HK-2 (cell line): ENCODE data around the gene IPMK.

Experiments
- DNase-seq: peaks from one replicate; pipeline ENCODE4 v3.0.0-alpha.2; 2018; ENCODE audit not compliant: unreplicated experiment

The IPMK gene

DNA sequence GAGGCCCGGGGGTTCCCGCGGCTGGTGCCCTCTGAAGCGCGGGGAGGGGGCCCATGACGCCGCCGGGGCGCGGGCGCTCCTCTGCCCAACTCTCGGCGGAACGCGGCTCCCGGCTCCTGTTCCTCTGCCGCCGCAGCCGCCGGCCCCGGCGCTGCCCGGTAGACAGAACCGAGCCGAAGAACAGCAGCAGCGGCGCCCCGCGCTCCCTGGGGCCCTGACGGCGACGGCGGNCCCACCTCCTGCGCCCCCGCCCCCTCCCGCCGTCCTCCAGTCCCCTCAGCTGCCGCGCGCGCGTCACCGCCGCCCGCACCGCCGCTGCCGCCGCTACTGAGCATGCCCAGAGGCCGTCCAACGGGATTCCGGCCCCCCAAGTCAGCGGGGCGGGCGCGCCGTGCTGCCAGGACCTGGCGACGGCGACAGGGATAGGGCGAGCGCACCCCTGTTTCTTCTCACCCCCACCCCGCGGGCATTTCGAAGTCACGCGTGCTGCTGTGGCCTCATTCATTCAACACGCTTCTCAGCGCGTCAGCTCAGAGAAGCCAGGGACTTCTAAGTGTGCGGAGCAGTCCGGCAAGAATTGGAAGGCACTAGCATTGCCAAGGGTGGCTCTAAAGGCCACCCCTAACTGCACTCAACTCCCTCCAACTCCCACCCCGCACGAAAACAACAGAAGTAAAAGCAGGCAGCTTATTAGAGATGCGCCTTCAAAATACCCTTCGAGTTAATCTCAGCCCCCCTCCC, at the start of gene IPMK:
IPMK (minus strand) TSS at position 182 of the 741 bp plus-strand sequence. CDS start 283 bp downstream, outside the sequence.
- peak; percentile 96 for DNase-seq

DNA sequence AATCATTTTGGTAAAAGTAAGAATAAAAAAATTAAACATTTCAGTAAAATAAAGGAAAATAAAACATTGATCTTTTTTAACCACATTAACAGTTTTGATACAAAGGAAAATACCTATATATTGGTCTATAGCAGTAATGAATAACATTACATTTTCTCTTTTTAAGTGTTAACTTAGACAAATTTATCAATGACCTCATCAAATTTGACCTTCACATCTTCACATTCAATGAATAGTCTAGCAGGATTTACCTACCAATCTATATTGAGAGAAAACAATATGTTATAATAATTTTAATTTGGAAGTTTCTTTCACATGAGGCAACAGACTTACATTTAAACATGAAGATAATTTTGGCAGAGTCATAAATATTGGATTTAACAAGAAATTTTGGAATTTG, 49.2 kb upstream of the IPMK start:
- DNase-seq, result no peak

DNA sequence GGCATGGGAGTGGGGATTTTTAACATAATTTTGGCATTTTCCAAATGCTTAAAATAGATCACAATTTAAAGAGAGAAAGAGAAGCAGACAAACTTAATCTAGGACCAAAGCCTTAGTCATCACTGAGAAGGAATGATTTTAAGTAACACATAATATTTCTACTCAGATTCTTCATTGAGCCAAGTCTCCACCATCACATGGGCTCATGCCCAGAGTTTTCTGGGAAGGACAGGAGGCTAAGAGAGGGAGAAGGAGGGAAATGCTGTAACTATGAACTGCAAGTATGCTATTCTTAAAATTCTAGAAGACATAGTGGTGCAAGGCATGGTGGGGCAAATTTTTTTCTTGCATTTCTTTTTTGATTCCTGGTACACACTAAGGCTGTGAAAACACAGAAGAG, 43.3 kb upstream of the IPMK start:
- DNase-seq, result no peak

DNA sequence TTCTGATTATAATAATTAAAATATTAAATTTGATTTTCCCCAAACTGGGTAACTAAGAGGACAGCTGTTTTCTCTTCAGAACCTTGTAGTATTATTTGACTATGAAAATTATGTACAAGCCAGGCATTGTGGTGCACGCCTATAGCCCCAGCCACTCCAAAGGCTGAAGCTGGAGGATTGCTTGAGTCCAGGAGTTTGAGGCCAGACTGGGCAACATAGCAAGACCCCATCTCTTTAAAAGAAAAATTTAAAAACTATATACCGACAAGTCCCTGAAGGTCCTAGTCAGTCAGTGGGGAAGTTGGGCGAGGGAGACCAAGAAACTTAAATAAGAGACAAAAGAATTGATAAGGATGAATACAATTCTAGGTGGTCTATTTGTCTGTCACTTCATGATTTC, 40.0 kb upstream of the IPMK start:
- no peak for DNase-seq

DNA sequence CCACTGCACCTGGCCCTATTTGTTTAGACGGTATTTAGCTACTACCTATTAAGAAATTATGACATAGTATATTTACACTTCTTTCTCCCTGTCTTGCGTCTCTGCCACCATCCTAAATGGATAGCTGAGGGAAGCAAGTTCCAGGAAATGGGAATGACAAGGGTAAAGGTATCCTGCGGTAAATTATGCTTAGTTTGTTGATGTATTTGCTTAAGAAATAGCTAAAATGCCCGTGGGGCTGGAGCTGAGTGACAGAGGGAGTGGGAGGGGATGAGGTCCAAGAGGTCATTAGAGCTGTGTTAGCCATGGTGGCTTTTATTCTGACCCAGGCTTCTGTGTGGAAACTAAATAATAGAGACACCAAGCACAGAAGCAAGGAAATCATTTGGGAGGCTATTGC, 38.1 kb upstream of the IPMK start:
- no peak for DNase-seq

DNA sequence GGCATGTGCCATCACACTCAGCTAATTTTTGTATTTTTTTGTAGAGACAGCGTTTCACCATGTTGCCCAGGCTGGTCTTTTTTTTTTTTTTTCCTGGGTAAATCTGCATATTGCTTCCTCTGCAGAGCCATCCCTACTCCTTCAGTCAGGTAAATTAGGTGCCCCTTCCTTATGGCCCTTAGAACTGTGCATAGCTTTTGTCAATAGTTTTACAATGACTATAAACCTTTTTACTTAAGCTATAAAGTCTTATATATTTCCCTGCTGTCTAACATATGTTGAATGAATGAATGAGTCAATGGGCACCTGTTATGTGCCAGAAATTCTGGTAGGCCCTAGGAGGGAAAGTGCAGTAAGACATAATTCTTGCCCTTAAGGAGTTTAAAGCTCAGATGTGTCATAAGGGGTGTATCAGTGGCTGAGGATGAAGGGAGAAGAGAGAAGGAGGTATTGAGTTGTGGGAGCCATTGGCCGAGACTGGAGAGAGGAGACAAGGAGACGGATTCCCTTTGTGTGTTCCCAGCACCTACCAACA, 36.5 kb upstream of the IPMK start:
- no peak for DNase-seq

DNA sequence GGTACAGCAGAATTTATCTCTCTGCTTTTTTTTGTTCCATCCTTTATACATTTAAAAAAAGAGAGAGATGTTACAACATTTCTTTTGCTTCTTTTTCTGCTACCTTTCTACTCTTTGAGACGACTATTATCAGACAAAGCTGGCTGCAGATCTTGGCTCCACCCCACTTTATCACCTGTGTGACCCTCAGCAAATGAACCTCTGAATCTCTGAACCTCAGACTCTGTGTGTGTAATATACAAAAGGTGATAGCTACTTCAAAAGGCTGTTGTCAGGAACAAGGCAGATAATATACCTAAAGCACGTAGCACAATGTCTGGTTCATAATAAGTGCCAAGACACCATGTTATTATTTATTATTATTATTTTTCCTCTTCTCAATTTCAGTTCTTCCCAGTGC, 34.6 kb upstream of the IPMK start:
- no peak for DNase-seq

DNA sequence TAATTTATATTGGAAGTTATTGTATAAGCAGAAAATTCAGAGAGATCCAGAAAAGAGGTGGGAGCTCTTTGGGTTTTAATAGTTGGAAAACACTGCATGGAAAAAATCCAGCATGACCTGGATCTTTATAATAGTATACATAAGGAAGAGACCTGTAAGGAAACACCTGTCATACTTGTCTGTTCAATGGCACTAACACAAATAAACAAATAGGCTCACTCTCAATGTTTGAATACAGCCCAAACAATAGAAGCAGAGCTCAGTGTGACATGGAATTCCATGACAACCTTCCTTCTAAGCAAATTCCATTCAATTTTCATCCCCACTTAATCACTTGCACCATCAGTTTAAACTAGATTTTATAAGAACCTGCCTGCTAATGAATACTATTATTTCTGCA, 33.0 kb upstream of the IPMK start:
- no peak for DNase-seq

DNA sequence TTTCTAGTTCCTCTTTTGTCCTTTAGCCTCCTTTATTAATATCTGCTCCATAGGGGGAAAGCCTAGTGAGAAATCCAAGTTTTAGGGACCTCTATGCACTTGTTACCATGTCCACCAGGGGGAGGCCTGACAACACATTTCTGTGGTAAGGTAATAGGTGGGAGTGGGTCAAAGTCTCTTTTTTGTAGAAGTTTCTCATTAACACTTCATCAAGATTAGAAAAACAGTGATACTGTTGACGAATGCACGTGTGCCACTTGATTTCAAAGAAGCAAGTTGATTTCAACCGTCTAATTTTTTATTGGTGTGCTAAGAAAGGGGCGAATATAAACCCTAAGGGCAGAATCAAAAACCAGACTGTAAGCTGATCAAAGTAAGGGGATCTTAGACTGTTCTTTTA, 31.9 kb upstream of the IPMK start:
- DNase-seq, result peak; percentile 42

DNA sequence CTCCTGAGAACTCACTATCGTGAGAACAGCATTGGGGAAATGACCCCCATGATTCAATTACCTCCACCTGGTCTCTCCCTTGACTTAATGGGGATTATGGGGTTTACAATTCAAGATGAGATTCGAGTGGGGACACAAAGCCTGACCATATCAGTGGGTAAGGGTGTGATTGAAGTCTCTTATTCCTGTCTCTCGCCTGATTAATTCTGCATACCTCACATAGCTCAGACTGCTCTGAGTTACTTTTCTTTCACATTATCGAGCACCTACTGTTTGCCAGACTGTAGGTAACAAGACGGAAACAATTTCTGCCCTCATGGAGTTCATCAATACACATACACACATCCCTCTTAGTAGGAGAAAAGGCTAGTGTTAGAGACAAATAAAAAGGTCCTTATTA, 26.3 kb upstream of the IPMK start:
- no peak for DNase-seq

DNA sequence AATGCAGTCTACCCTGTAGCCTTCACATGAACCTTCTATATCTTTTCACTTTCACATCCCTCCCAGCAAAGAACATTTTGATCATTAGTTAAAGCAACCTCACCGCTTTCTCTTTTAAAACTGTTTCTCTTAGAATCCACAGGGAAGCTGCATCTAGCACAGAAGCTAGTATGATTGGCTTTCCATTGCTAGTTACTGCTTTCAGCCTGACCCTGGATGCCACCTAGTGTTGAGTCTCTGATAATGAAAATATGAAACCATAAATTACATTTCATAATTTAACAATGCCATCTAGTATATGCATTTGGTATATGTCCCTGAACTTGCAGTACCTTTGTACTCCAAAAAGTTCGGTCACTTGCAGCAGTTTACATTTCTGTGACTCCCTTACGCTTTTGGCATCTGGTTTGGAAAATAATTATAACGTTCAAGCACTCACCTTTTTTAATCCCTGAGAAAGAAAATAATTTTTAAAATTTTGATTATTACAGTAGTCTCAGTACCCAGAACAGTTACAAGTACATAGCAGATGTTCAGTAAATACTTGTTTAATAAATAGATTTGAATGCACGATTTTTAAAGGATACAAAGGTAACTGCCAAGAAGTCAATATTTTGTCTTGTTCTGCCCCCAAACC, 24.0 kb upstream of the IPMK start:
- DNase-seq, result no peak

DNA sequence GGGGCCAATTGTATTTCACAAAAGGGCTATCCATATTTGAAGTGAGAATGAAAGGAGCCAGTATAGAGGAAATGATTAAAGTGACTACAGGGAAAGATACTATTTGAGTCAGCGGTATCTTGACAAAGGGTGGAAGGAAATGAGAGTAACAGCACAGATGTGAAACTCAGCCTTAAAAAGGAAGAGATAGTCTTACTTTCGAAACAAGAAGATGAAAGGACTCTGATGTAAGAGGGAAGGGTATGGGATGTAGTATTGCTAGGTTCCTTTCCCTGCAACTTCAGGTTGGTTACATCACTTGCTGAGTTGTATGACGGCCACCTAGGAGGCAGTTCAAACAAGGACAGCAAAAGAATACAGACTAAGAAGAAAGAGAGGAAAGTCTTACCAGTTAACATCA, 14.9 kb upstream of the IPMK start:
- DNase-seq, result no peak

DNA sequence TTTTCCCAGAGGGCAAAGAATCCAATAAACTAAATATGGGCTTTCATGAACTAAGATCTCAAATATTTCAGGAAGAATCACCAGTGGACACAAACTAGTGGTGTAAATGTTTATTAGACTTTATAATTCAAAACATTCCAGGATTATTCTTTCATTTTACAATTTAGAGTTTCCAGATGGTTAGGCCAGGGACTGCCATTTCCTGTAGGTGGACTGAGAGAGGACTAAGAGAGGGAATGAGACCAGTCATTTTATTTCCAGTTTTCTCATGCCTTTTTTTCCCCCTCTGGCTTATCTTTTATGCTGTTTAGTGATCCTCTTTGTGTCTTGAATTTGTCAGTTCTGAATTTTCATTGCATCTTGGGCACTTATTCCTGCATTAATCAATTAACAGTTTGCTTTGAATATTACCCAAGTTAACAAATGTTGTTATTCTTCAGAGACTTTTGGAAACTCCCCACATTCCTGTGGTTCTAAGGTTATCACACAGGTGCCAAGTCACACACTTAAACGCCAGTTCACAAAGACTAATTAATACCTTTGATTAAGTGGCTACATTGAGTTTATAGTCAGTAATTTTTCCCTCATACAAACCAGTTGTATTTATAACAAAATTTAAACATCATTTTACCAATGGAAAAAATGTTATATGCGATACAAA, 13.5 kb upstream of the IPMK start:
- DNase-seq, result no peak

DNA sequence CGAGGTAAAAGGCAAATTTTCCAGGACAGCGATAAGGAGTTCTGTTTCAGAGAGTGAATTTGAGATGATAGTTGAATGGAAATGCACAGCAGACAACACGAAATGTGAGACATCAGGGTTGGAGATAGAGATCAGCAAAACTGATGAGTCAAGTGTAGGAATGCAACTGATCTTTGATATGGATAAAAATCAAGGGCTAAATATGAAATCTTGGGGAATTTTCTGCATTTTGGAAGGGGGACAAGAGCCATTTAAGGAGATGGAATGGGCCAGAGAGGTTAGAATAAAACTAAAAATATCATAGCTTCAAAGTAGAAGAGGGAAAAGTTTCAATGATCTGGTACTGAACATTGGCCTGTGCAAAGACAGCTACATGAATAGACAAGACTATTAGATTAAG, 12.8 kb upstream of the IPMK start:
- no peak for DNase-seq

DNA sequence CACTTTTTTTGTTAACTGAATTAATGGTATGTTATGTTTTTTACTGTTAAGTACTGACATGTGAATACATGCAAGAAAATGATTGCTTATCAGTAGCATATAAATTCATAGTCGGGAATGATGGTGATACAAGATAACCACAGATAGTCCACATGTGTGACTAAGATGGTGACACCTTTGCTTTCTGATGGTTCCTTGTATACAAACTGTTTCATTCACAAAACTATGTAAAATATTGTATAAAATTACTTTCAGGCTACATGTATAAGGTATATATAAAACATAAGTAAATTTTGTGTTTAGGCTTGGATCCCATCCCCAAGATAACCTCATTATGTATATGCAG, 11.2 kb upstream of the IPMK start:
- no peak for DNase-seq

DNA sequence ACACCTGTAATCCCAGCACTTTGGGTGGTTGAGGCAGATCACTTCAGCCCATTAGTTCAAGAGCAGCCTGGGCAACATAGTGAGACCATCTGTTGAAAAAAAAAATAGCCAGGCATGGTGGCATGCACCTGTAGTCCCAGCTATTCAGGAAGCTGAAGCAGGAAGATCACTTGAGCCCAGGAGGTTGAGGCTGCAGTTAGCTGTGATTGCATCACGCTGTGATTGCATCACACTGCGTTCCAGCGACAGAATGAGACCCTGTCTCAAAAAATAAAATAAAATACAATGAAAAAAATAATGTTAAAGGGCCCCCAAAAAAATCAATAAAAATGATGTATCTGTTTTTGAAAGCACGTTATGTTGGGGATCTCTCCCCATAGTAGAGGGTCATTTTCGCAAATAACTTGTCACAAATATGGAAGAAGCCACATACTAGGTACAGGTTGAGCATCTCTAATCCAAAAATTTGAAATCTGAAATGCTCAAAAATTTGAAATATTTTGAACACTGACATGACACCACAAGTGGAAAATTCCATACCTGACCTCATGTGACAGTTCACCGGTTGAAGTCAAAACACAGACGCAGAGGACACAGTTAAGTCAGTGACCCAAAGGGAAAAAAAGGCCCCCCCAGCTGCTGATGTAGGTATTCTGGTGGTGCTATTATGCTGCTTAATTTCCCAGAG, 10.7 kb upstream of the IPMK start:
- no peak for DNase-seq

DNA sequence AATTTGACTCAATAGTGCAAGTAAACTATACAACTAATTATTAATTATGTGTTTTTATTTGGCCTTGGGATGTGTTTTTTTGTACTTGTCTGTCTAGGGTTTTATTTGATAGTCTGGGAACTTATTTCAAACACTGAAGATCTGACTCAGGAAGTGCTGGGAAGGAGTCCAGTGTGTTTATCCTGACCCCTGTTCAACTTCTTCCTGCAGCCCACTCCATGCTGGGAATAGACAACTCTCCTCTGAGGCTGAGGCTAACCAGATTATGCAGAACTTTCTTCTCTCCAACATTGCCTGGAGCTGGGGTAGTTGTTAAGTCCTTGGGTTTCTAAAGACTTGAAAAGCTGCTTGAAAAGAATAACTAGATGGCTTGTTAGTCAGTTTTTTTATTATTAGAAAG, 8.2 kb upstream of the IPMK start:
- no peak for DNase-seq

DNA sequence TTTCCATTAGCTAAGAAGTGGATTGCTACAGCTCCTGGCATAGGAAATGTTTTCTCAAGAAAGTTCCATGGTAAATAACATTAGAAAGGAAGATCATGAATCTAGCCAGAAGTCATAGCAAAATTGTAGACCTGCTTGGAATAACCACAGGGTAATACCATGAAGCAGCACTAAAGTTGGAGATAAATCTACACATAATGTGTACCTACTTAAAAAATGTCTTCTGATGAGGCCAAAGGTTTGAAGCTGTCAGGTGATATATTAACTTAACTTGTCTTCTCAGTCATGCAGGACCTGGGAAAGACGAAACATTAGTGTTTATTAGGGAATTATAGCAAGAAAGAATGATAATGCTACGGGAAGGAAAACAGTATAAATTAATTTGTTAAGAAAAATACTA, 7.6 kb upstream of the IPMK start:
- no peak for DNase-seq

DNA sequence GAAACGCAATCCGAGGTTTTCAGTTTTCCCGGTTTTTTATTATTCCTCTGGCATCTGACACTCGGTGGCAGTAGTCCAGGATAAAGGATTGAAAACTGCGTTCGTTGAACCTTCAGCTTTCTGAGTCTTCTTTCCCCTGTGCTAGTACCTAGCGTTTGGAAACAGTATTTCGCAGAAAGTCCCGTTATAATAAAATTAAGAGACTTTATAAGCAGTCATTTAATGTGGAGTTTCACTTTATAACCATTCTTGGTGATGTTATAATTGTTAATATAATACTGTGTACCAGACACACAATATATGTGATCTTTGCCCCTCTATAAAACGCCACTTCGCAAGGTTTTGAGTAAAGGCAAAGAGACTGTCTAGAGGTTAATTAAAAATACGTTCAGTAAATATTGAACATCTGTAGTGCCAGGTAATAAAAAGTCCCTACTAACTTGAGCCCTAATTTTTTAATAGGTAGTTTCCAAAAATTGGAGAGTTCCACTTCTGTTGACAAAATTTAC, 2.1 kb upstream of the IPMK start:
- no peak for DNase-seq

DNA sequence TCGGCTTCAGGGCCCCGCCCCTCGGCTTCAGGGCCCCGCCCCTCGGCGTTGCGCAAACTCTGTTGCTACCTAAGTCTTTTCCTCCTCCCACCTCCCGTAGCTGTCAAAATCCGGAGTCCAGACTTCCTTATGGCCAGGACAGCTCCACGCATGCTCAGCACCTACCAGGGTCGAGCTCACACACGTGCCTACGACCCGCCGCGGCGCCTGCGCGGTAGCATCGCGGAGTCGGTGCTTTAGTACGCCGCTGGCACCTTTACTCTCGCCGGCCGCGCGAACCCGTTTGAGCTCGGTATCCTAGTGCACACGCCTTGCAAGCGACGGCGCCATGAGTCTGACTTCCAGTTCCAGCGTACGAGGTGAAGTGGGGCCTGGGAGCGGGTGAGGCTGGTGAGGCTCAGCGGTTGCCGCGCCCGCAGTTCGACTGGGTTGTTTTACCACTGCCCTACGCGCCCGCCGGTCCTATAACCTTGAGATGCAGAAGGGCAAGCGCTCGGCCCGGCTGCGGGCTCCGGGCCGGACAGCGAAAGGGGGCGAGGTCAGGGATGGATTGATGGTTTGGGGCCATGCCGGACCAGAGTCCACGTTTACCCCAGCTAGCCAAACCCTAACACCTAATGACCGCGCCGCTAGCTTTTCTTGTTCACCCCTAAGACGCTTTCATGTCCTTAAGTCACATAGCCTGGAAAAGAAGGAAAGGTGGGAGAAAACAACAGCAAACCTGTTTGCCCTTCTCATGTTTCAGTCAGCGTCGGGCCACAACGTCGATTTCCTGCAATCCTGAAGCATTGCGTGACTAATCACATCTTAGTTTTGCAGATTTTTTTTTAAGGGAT, 1.5 kb upstream of the IPMK start, which contains the start of gene CISD1:
CISD1 (plus strand) TSS at position 217 of the 836 bp plus-strand sequence; CDS start at position 329, 112 bp downstream.
- peak; percentile 98 for DNase-seq

DNA sequence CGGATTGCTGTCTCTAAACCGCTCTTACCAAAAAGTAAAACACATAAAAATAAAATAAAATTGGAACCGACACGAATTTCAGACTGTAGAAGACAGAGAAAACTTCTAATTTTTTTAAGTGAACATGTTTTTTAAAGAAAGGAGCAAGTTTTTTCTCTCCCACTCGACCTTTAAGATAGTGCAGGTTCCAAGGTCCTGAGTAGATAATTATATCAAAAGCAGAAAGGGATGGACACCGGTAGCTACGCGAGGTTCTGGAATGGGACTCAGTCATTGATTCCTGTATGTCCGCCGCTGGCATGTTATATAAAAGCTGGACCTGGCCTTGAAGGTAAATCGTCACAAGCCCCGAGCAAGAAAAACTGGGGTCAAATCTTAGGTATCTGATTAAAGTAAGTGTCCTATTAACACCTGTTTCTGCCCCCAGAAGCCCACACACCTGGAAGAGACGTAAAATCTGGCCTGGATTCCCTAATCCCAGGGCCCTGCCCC, 806 bp upstream of the IPMK start:
- no peak for DNase-seq
